Kidney epithelial cell (primary cell): ENCODE data around the gene PCSK1N. TPM values are rescaled to one million over a fixed set of nuclear protein-coding genes. Genes with fewer than 3 reads are reported as not detected.

Experiments
- DNase-seq: peaks from one replicate; pipeline ENCODE4 v3.0.0-alpha.2; 2010; ENCODE audit warnings: low read depth
- H3K27me3 ChIP-seq: 2 replicates; pipeline ENCODE4 v1.6.0; 2011; ENCODE audit warnings: low read length; ENCODE audit not compliant: control insufficient read depth, insufficient read depth
- H3K36me3 ChIP-seq: 2 replicates; pipeline ENCODE4 v1.5.1; 2011; ENCODE audit warnings: low read length; ENCODE audit not compliant: control insufficient read depth, insufficient read depth
- H3K4me3 ChIP-seq: 2 replicates; pipeline ENCODE4 v1.5.1; 2011; ENCODE audit warnings: low read depth, mild to moderate bottlenecking, control low read depth, low read length
- CTCF ChIP-seq: IDR thresholded peaks from 2 replicates; pipeline ENCODE4 v1.5.1; 2011; ENCODE audit warnings: mild to moderate bottlenecking, moderate library complexity, low read length, control low read depth, inconsistent platforms; ENCODE audit not compliant: insufficient read depth, poor library complexity, severe bottlenecking
- total RNA-seq: library from RNA; depleted of rRNA; stranded (reverse); fragments of >200 nt; gene quantifications from 2 replicates; pipeline ENCODE4 v1.2.3, GENCODE V29; 2015

The PCSK1N gene
- total RNA-seq, 1 donor from 2014 or later = 42.5 TPM

- H3K4me3 ChIP-seq = peak within 1 kb of the TSS; percentile 75
- H3K27me3 ChIP-seq = no peaks in the 10 kb centered on the region
- peak; percentile 90 for DNase-seq
- no peaks in the 10 kb centered on the region for H3K36me3 ChIP-seq
- no peak for TF ChIP-seq CTCF
Observed at GRCh38 chrX:48801280-48802088, 33.9 kb downstream of the PCSK1N start, which contains the start of gene HDAC6. Gene HDAC6 (plus strand): TSS chrX:48802067. CDS start chrX:48802693, 626 bp downstream.

GRCh38 chrX:48800574-48801279 lies 34.7 kb downstream of the PCSK1N start:
- Histone ChIP-seq H3K4me3 (peak overlapping the region; percentile 64), H3K27me3 (no peaks in the 10 kb centered on the region), H3K36me3 (no peaks in the 10 kb centered on the region)
- TF ChIP-seq CTCF = no peak
- DNase-seq = no peak

GRCh38 chrX:48798318-48798717 lies 37.1 kb downstream of the PCSK1N start:
- no peak for DNase-seq
- Histone ChIP-seq H3K4me3 (no peak overlapping the region), H3K36me3 (no peaks in the 10 kb centered on the region), H3K27me3 (no peaks in the 10 kb centered on the region)
- no peak for TF ChIP-seq CTCF

GRCh38 chrX:48794911-48795515 lies 40.4 kb downstream of the PCSK1N start:
- Histone ChIP-seq H3K27me3 (no peaks in the 10 kb centered on the region), H3K36me3 (no peaks in the 10 kb centered on the region), H3K4me3 (no peak overlapping the region)
- DNase-seq = no peak
- no peak for TF ChIP-seq CTCF

- no peak for DNase-seq
- TF ChIP-seq CTCF = no peak
Observed at GRCh38 chrX:48794340-48794910, 41.0 kb downstream of the PCSK1N start.

More at GRCh38 chrX:48794340-48794910, 41.0 kb downstream of the PCSK1N start:
- Histone ChIP-seq H3K36me3 (no peaks in the 10 kb centered on the region), H3K4me3 (no peak overlapping the region), H3K27me3 (no peaks in the 10 kb centered on the region)
